ENCODE data around the gene GLCE. TPM values are rescaled to one million over a fixed set of nuclear protein-coding genes. Genes with fewer than 3 reads are reported as not detected.

Gene GLCE
- polyA plus RNA-seq, 1 experiment: 48.1 TPM

- H3K9me3 ChIP-seq (ENCODE audit: control insufficient read depth, insufficient read depth, low read length): no peaks in the 10 kb centered on the region
- POLR2A ChIA-PET: no interaction called here
- DNase-seq (ENCODE audit: low read depth, low spot score): no peak
- no peak for TF ChIP-seq CTCF (IDR thresholded peaks at IDR 0.05; ENCODE audit: low read depth, low read length)
- no peak overlapping the region for H3K4me3 ChIP-seq (ENCODE audit: low read depth, low read length)
- H3K27me3 ChIP-seq (ENCODE audit: control insufficient read depth, insufficient read depth, low read length): peaks cover 64% of the 10 kb centered on the region
- CTCF ChIA-PET: no interaction called here
- H3K27ac ChIP-seq (ENCODE audit: low read depth, low read length): no peak overlapping the region
Measured at GRCh38 chr15:69118089-69118488, 42.3 kb upstream of the GLCE start.

DNA sequence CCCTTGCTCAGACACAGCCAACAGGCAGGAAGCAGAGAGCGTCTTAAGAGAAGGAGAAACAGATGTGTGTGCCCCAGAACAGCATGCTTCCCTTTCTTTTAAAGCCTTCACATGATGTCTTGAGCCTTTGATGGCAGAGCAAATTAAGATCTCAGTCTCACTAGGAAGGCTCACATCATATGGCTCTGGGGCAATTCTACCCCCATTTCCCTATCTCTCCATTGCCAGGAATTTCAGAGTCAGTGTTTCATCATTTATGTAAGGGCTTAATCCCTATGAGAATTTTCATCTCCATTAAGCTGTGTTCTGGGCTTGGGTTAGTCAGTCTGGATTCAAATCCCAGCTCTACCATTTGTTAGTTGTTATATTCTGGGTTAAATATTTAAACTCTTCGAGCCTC, 41.4 kb upstream of the GLCE start:
- no peak overlapping the region for H3K27ac ChIP-seq (ENCODE audit: low read depth, low read length)
- H3K27me3 ChIP-seq (ENCODE audit: control insufficient read depth, insufficient read depth, low read length): peaks cover 60% of the 10 kb centered on the region
- H3K9me3 ChIP-seq (ENCODE audit: control insufficient read depth, insufficient read depth, low read length): no peaks in the 10 kb centered on the region
- TF ChIP-seq CTCF (IDR thresholded peaks at IDR 0.05; ENCODE audit: low read depth, low read length): no peak
- no peak for DNase-seq (ENCODE audit: low read depth, low spot score)
- POLR2A ChIA-PET: no interaction called here
- CTCF ChIA-PET: no interaction called here
- no peak overlapping the region for H3K4me3 ChIP-seq (ENCODE audit: low read depth, low read length)

DNA sequence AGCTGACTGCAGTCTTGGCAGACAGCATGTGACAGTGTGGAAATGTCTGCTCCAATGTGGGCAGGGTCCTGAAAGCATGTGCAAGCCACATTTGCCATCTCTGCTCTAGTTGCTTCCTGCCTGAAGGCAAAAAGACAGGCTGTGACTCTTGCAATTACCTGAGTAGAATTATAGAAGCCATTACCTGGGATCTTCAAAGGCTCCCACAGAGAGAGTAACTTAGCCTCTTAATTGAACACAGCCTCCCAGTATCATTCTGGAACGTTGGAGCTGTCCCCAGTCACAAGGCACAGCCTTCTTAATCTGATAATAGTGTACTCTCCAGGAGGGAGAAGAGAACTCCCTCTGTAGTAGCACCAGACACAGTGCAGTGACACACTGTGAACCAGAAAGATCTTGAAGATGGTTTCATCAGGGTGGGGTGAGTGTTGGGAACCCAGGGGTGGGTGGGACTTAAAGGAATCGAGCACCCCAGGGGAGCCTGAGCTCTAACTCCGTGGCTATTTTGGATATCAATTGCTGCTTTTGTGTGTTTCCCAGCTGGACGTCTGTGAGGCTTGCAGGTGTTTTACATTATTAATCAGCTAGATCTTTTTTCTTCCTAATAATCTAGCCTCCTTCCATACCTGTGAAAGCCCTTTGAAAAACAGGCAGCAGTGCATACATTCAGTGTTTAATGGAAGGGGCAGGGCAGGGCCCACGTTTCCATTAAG, 40.6 kb upstream of the GLCE start:
- H3K27ac ChIP-seq (ENCODE audit: low read depth, low read length): no peak overlapping the region
- TF ChIP-seq CTCF (IDR thresholded peaks at IDR 0.05; ENCODE audit: low read depth, low read length): no peak
- CTCF ChIA-PET: no interaction called here
- peaks cover 52% of the 10 kb centered on the region for H3K27me3 ChIP-seq (ENCODE audit: control insufficient read depth, insufficient read depth, low read length)
- POLR2A ChIA-PET: no interaction called here
- H3K4me3 ChIP-seq (ENCODE audit: low read depth, low read length): no peak overlapping the region
- no peak for DNase-seq (ENCODE audit: low read depth, low spot score)
- H3K9me3 ChIP-seq (ENCODE audit: control insufficient read depth, insufficient read depth, low read length): no peaks in the 10 kb centered on the region

GRCh38 chr15:69120732-69121131, 39.7 kb upstream of the GLCE start:
- Histone ChIP-seq H3K9me3 (ENCODE audit: control insufficient read depth, insufficient read depth, low read length) (no peaks in the 10 kb centered on the region), H3K27ac (ENCODE audit: low read depth, low read length) (no peak overlapping the region), H3K4me3 (ENCODE audit: low read depth, low read length) (no peak overlapping the region), H3K27me3 (ENCODE audit: control insufficient read depth, insufficient read depth, low read length) (peaks cover 43% of the 10 kb centered on the region)
- no peak for TF ChIP-seq CTCF (IDR thresholded peaks at IDR 0.05; ENCODE audit: low read depth, low read length)
- no peak for DNase-seq (ENCODE audit: low read depth, low spot score)
- POLR2A ChIA-PET: interaction anchor here (0.6 kb wide), 1 partner anchor 212 kb away, joined by 3 read pairs; no protein-coding TSS in a partner anchor
- CTCF ChIA-PET: no interaction called here

DNA sequence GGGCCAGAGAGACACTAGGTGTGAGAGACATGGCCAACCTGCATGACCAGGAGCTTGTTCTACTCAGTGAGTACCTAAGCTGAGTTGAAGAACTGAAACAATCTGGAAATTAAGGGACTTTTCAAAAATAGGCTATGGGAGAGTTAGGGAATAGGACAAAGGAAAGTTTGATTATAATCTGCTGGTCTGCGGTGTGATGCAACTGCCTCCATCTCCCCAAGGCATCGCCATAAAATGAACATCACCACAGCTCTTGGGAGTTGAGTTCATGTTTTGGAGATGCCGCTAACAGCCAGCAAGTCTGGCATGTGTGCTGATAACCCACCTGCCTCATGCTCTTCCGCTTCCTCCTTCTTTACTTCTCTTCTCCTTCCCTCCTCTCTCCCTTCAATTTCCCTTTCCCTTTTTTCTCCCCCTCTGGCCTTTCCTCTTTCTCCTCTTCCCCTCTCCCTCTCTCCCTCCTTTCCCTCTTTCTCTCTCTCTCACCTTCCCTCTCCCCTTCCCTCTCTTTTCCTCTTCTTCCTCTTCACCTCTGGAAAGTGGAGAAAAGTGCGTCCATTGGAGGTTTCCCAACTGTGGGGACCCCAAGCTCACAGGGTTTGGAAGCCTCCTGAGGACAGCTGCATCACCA, 39.1 kb upstream of the GLCE start:
- no peak overlapping the region for H3K4me3 ChIP-seq (ENCODE audit: low read depth, low read length)
- ChIA-PET CTCF (no interaction called here), POLR2A (interaction anchor here (0.6 kb wide), 1 partner anchor 211 kb away, joined by 3 read pairs; no protein-coding TSS in a partner anchor)
- no peak for TF ChIP-seq CTCF (IDR thresholded peaks at IDR 0.05; ENCODE audit: low read depth, low read length)
- H3K27me3 ChIP-seq (ENCODE audit: control insufficient read depth, insufficient read depth, low read length): peaks cover 40% of the 10 kb centered on the region
- H3K27ac ChIP-seq (ENCODE audit: low read depth, low read length): no peak overlapping the region
- no peak for DNase-seq (ENCODE audit: low read depth, low spot score)
- no peaks in the 10 kb centered on the region for H3K9me3 ChIP-seq (ENCODE audit: control insufficient read depth, insufficient read depth, low read length)

All from AG04450 (cell line).